Mucosa of descending colon (tissue), 3 donors: ENCODE results near the gene CDK5RAP2. TPM values are rescaled to one million over a fixed set of nuclear protein-coding genes. Genes with fewer than 3 reads are reported as not detected.

Experiments used
- ATAC-seq: fragments of 200-7000 bp; cut with Tn5 transposase; one replicate; pipeline ENCODE4 v1.9.1; 2020; ENCODE audit warnings: mild to moderate bottlenecking, moderate library complexity
- DNase-seq, 3 donors: peaks; one replicate each; pipeline ENCODE4 v3.0.0-alpha.2; 2020
- H3K36me3 ChIP-seq: fragments of 200-600 bp; one replicate; pipeline ENCODE4 v1.8.0; 2021; ENCODE audit warnings: low read depth, mild to moderate bottlenecking
- H3K4me1 ChIP-seq: fragments of 200-600 bp; one replicate; pipeline ENCODE4 v1.8.0; 2021; ENCODE audit warnings: low read depth, mild to moderate bottlenecking
- H3K4me3 ChIP-seq: fragments of 200-600 bp; one replicate; pipeline ENCODE4 v1.8.0; 2021; ENCODE audit warnings: mild to moderate bottlenecking
- H3K9me3 ChIP-seq: fragments of 200-600 bp; one replicate; pipeline ENCODE4 v1.8.0; 2021; ENCODE audit warnings: mild to moderate bottlenecking
- intact Hi-C, 2 donors: fragments of 100-400 bp; cut with DNase I in 1 of 2; cut with micrococcal nuclease in 1 of 2; formaldehyde crosslinking; loops; one replicate each; pipeline versions ENCODE4 v1.11.0 to v1.11.1; 2022; cut with DNase I, micrococcal nuclease
- total RNA-seq, 3 donors: library from RNA; stranded (reverse); fragmentation: NEBNext Ultra II Directional in 2 of 3; extraction: Animal tissue kit (Norgen Biotek cat#: 25700) in 2 of 3; gene quantifications; one replicate each; pipeline versions ENCODE4 v1.2.1 to v1.2.4, GENCODE V29; 2021 to 2023
- TF ChIP-seq, protein P1 (sequence below): fragments of 200-600 bp; IDR thresholded peaks from one replicate; pipeline ENCODE4 v1.8.0; 2022; ENCODE audit warnings: antibody characterized with exemption, mild to moderate bottlenecking
- donor health status: DM: no; HTN: no; CAD: no; lungs with moderate emphysema.
- donor health status: DM: no; HTN: no; CAD: no.
- donor health status: DM: no; HTN: yes; CAD: no.

Gene CDK5RAP2
- total RNA-seq, 3 donors from 2014 or later, result 27.0 to 62.4 (median 35.1) TPM

DNA sequence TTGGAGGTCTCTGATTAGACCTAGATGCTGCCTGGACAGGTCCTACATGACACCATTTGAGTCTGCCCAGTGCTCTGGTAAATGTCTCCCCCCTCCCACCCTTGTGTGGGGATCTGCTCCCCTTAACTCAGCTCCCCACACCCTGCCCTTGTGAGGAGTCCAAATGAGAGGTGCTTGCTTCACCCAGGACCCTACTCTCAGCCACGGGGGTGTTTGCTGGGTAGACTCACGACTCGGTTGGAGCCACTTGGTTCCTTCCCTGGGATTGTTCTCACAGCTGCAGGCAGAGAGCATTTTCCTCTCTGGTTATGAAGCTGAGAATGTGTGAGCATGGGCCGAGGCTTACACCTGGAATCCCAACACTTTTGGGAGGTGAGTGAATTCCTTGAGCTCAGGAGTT, 204.7 kb downstream of the CDK5RAP2 start:
- no peak for DNase-seq
- TF ChIP-seq, protein P1, sequence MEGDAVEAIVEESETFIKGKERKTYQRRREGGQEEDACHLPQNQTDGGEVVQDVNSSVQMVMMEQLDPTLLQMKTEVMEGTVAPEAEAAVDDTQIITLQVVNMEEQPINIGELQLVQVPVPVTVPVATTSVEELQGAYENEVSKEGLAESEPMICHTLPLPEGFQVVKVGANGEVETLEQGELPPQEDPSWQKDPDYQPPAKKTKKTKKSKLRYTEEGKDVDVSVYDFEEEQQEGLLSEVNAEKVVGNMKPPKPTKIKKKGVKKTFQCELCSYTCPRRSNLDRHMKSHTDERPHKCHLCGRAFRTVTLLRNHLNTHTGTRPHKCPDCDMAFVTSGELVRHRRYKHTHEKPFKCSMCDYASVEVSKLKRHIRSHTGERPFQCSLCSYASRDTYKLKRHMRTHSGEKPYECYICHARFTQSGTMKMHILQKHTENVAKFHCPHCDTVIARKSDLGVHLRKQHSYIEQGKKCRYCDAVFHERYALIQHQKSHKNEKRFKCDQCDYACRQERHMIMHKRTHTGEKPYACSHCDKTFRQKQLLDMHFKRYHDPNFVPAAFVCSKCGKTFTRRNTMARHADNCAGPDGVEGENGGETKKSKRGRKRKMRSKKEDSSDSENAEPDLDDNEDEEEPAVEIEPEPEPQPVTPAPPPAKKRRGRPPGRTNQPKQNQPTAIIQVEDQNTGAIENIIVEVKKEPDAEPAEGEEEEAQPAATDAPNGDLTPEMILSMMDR, result no peak
- H3K9me3 ChIP-seq, result peaks cover 3% of the 10 kb centered on the region
- no peak for ATAC-seq
- intact Hi-C loops, result no loop called here
- no peak overlapping the region for H3K4me3 ChIP-seq
- H3K36me3 ChIP-seq, result no peaks in the 10 kb centered on the region
- no peaks in the 10 kb centered on the region for H3K4me1 ChIP-seq

DNA sequence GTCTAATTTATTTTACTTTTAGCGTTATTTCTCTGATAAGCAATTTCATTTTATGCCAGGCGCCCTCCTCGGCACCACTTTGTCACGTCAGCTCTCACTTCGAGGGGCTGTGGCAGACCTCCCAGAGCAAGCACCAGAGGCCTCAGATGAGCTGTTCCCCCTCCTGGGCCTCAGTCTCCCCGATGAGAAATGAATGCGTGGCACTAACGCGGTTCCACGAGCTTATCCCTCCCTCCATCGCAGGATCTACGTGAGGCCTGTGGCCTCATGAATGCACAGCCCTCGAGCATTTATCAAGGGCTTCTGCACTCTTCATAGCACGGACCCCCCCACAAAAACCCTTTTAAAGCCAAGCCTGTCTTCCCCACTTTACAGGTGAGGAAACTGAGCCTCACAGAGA, 205.2 kb downstream of the CDK5RAP2 start:
- Histone ChIP-seq H3K36me3 (no peaks in the 10 kb centered on the region), H3K9me3 (peaks cover 3% of the 10 kb centered on the region), H3K4me3 (no peak overlapping the region), H3K4me1 (no peaks in the 10 kb centered on the region)
- ATAC-seq, result no peak
- DNase-seq, result no peak
- TF ChIP-seq, protein P1, result no peak
- intact Hi-C loops, result no loop called here

DNA sequence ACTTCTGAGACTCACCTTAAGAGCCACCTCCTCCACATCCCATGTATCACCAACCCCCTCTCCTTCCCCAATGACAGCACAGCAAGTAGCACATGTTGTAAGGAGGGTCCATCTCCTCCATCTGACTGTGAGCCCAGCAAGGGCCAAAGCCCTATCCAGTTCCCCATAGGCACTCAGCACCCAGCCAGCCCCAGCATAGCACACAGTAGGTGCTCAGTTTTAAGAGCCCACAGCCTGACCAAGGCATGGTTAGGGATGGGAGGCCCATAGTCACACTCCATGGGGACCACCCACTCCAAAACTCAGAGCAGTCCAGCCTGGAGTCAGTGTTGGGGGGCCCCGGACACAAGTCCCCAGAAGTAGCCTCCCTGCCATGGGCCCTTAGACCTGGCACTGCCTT, 205.7 kb downstream of the CDK5RAP2 start:
- DNase-seq (no peak), ATAC-seq (no peak)
- TF ChIP-seq, protein P1, result no peak
- H3K9me3 ChIP-seq, result no peaks in the 10 kb centered on the region
- no peak overlapping the region for H3K4me3 ChIP-seq
- intact Hi-C loops, result no loop called here
- no peaks in the 10 kb centered on the region for H3K36me3 ChIP-seq
- no peaks in the 10 kb centered on the region for H3K4me1 ChIP-seq

DNA sequence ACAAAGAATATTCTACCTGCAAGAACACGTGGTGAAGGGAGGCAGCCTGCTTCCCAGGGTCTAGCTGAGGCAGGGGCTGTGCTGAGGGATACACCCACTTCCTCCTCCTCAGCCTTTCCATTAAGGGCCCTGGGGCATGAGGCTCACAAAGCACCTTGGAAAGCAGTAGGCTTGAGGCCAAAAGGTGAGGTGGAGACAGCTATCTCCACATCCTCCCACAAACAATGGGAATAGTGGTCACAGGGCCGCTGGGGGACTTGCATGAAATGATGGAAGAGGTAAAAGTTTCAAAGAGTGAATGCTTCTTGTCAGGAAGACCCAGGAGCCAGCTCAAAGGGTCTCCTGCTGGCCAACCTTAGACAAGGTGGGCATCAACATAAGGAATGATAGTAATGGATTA, 207.9 kb downstream of the CDK5RAP2 start:
- Histone ChIP-seq H3K9me3 (no peaks in the 10 kb centered on the region), H3K4me1 (no peaks in the 10 kb centered on the region), H3K36me3 (no peaks in the 10 kb centered on the region), H3K4me3 (no peak overlapping the region)
- TF ChIP-seq, protein P1, result no peak
- DNase-seq (no peak), ATAC-seq (no peak)
- intact Hi-C loops, result no loop called here

DNA sequence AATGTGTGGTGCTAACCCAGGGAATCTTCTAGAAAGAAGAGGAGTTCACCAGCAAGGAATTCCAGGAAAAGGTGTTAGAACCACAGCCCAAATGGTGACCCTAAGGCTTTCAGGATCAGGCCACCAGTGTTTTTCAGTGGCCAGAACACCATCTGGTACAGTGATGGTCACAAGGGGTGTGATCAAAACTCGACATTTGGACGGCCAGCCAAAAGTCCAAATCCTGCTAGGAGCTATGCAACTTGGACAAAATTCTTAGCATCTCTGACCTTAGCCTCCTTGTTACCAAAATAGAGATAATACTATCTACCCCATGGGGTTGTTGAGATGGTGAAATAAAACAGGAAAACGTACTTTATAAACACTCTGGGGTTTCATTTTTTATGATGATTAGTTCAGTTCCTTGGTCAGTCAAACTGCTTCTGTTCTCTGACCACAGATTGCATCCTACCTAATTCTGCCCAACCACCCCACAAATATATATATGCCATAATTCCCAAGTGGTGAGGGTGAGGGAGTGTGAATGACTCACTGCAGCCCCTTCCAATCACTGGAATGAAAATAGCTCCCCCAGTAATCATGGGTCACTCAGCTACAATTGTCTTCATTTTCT, 210.3 kb downstream of the CDK5RAP2 start:
- intact Hi-C loops, result no loop called here

More for the DNA sequence above, 210.3 kb downstream of the CDK5RAP2 start:
- TF ChIP-seq, protein P1, result no peak
- H3K36me3 ChIP-seq, result no peaks in the 10 kb centered on the region
- no peak overlapping the region for H3K4me3 ChIP-seq
- no peak for ATAC-seq
- DNase-seq, result no peak
- no peaks in the 10 kb centered on the region for H3K4me1 ChIP-seq
- no peaks in the 10 kb centered on the region for H3K9me3 ChIP-seq
